Nephron progenitor cell (in vitro differentiated cells): Measurements from ENCODE around the gene CORO7.
A peak's percentile ranks its signal among the peaks of the same experiment; 100 is the strongest.

ENCODE experiments used
- DNase-seq: peaks from one replicate; pipeline ENCODE4 v3.0.0; 2021
- H3K27ac Mint-ChIP-seq: 2 replicates; pipeline ENCODE4 v1.8.0; 2021; ENCODE audit warnings: mild to moderate bottlenecking, moderate library complexity, mixed read lengths
- H3K27me3 Mint-ChIP-seq: 2 replicates; pipeline ENCODE4 v1.8.0; 2021; ENCODE audit warnings: mild to moderate bottlenecking, low read depth, mixed read lengths; ENCODE audit not compliant: poor library complexity
- H3K36me3 Mint-ChIP-seq: 2 replicates; pipeline ENCODE4 v1.8.0; 2021; ENCODE audit warnings: low read depth, mixed read lengths
- H3K4me1 Mint-ChIP-seq: 2 replicates; pipeline ENCODE4 v1.8.0; 2021; ENCODE audit warnings: mixed read lengths
- H3K4me3 Mint-ChIP-seq: 2 replicates; pipeline ENCODE4 v1.8.0; 2021; ENCODE audit warnings: mild to moderate bottlenecking, moderate library complexity, mixed read lengths
- H3K9me3 Mint-ChIP-seq: 2 replicates; pipeline ENCODE4 v1.8.0; 2021; ENCODE audit warnings: mild to moderate bottlenecking, moderate library complexity, mixed read lengths
- CTCF ChIP-seq: fragments of 200-600 bp; sonication (generic); IDR thresholded peaks from 2 replicates; pipeline ENCODE4 v1.5.0; 2021; ENCODE audit warnings: antibody characterized with exemption

Gene CORO7

DNA sequence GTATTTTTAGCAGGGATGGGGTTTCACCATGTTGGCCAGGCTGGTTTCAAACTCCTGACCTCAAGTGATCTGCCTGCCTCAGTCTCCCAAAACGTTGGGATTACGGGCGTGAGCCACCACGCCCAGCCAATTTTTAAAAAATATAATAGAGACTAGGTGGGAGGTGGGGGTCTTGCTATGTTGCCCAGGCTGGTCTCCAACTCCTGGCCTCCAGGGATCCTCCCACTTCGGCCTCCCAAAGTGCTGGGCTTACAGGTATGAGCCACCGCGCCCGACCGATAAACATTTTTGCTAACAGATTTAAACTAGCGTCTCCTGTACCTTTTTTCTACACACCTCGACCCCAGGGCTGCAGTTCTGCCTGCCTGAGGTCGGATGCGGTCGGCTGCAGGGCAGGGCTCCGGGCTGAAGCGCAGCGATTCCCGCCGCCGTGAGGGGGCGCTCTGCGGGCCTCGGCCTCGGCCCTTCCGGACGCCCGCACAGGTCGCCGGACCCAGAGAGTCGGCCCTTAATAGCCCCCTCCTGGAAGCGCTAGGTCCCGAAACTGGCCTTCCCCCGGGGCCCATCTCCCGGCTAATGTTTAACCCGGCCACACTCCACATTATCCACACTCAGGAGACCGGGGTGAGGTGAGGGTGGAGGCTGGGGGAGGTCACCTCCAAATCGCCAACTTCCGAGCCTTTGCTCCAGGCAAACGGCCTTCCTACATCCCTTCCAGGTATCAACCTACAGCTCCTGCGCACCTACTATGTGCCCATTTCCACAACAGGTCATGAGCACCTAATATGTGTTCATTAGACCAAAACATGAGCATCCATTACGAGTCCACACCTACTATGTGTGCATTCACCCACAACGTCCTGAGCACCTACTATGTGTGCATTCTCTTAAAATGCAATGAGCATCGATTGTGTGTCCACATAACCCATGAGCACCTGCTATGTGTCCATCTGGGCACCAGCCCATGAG is 102.5 kb downstream of the CORO7 start:
- peak; percentile 76 for DNase-seq

GRCh38 chr16:4309833-4310266 is 106.5 kb downstream of the CORO7 start:
- Mint-ChIP-seq H3K27me3 (peaks cover 4% of the 10 kb centered on the region), H3K4me3 (no peak overlapping the region), H3K27ac (no peak overlapping the region), H3K9me3 (no peaks in the 10 kb centered on the region), H3K36me3 (no peaks in the 10 kb centered on the region), H3K4me1 (peaks cover 41% of the 10 kb centered on the region)
- peak; percentile 54 for TF ChIP-seq CTCF
- DNase-seq = peak; percentile 72

More for the DNA sequence above, 102.5 kb downstream of the CORO7 start:
- Mint-ChIP-seq H3K36me3 (no peaks in the 10 kb centered on the region), H3K27me3 (peaks cover 4% of the 10 kb centered on the region), H3K4me1 (peaks cover 31% of the 10 kb centered on the region), H3K4me3 (peak overlapping the region; percentile 90), H3K9me3 (no peaks in the 10 kb centered on the region), H3K27ac (no peak overlapping the region)
- peak; percentile 72 for TF ChIP-seq CTCF

DNA sequence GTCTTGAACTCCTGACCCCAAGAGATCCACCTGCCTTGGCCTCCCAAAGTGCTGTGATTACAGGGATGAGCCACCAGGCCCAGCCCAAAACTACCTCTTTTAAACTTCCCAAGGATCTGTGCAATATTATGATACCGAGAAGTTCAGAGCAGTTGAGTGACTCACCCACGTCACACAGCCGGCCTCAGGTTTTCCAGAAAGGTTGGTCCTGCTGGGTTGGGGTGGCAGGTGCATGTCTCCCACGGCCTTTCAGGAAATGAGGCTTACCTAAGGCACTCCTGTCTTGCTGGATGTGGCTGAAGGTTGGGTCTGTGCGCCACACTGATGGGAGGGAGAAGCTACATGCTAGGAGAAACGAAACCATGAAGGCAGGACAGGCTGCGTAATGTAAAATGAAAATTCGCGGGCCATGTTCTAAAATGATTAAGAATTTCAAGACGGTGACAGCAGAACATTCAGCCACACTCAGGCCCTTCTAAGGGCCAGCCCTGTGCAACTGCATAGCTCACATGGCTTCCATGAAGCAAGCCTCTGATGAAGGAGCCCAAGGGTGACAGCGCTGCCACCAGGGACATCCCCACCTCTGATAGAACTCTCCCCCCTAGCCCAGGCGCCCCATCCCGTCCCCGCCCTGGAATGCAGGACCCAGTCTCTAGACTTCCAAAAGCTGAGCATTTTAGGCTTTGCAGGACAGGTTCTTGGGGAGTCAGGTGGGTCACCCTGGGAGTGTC is 107.1 kb downstream of the CORO7 start:
- DNase-seq = no peak
- peaks cover 40% of the 10 kb centered on the region for H3K4me1 Mint-ChIP-seq
- no peak overlapping the region for H3K4me3 Mint-ChIP-seq
- no peak overlapping the region for H3K27ac Mint-ChIP-seq
- H3K9me3 Mint-ChIP-seq = no peaks in the 10 kb centered on the region
- no peaks in the 10 kb centered on the region for H3K36me3 Mint-ChIP-seq
- peaks cover 4% of the 10 kb centered on the region for H3K27me3 Mint-ChIP-seq
- TF ChIP-seq CTCF = no peak

GRCh38 chr16:4307215-4308037 is 109.0 kb downstream of the CORO7 start:
- Mint-ChIP-seq H3K36me3 (no peaks in the 10 kb centered on the region), H3K27ac (peak overlapping the region; percentile 96), H3K9me3 (no peaks in the 10 kb centered on the region), H3K4me3 (peak overlapping the region; percentile 89), H3K27me3 (no peaks in the 10 kb centered on the region), H3K4me1 (peaks cover 44% of the 10 kb centered on the region)
- no peak for TF ChIP-seq CTCF
- DNase-seq = peak; percentile 93

- H3K9me3 Mint-ChIP-seq = no peaks in the 10 kb centered on the region
- TF ChIP-seq CTCF = no peak
- H3K27ac Mint-ChIP-seq = peak overlapping the region; percentile 96
- peaks cover 44% of the 10 kb centered on the region for H3K4me1 Mint-ChIP-seq
- H3K36me3 Mint-ChIP-seq = peaks cover 5% of the 10 kb centered on the region
- H3K27me3 Mint-ChIP-seq = peaks cover 2% of the 10 kb centered on the region
- H3K4me3 Mint-ChIP-seq = peak overlapping the region; percentile 89
- peak; percentile 64 for DNase-seq
These were observed 109.8 kb downstream of the CORO7 start for GRCh38 chr16:4306470-4307214.
